HepG2 (cell line): ENCODE measurements around the gene NAGK. TPM values are rescaled to one million over a fixed set of nuclear protein-coding genes. Genes with fewer than 3 reads are reported as not detected.

Experiments used
- ATAC-seq: fragments of 200-7000 bp; cut with Tn5 transposase; 3 replicates; pipeline ENCODE4 v1.9.1; 2020; ENCODE audit warnings: mild to moderate bottlenecking, moderate library complexity
- BruUV-seq: library from RNA; stranded (reverse); fragments of 400-500 nt; replicated peaks from 2 replicates; lab custom pipeline; 2021; lab: Mats Ljungman, UMichigan
- CTCF ChIA-PET: fragments of 300-600 bp; formaldehyde crosslinking; extraction: SDS; loops from one replicate; lab custom pipeline; 2021; ENCODE audit warnings: low total read pairs, inconsistent platforms, low intra/inter-chr PET ratio; lab: Yijun Ruan, JAX
- POLR2A ChIA-PET: fragments of 350-600 bp; sonication (Branson Sonifier 250); formaldehyde crosslinking; loops from one replicate; lab custom pipeline; 2020; ENCODE audit warnings: antibody characterized with exemption, inconsistent platforms; lab: Yijun Ruan, JAX
- DNase-seq: peaks from one replicate; pipeline ENCODE4 v3.0.0-alpha.2; 2015; ENCODE audit warnings: low spot score
- FAIRE-seq: peaks from 3 replicates; lab custom pipeline; 2011; peaks lifted over from hg19 to GRCh38; lab: Jason Lieb, UNC
- H2AFZ ChIP-seq: one replicate; pipeline ENCODE4 v1.6.1; 2011; ENCODE audit warnings: low read length, inconsistent platforms
- H3K27ac ChIP-seq: fragments of 300-600 bp; 3 replicates; pipeline ENCODE4 v1.8.0; 2011; ENCODE audit warnings: mixed run types, mild to moderate bottlenecking, mixed read lengths, low read length, inconsistent platforms; ENCODE audit not compliant: insufficient read depth; ENCODE audit errors: extremely low read length
- H3K27me3 ChIP-seq, 2 experiments: fragments of 200-600 bp in 1 of 2; 2 replicates in 1 of 2; 3 replicates in 1 of 2; pipeline versions ENCODE4 v1.6.0 to v1.8.0; 2011; ENCODE audit warnings: low read length in 2 of 2, mild to moderate bottlenecking in 2 of 2, moderate library complexity in 2 of 2, inconsistent platforms in 1 of 2; ENCODE audit not compliant: insufficient read depth in 2 of 2, control insufficient read depth in 1 of 2
- H3K36me3 ChIP-seq, 2 experiments: fragments of 200-600 bp in 1 of 2; replicated peaks in 1 of 2; 2 replicates in 1 of 2; 3 replicates in 1 of 2; pipeline versions ENCODE4 v1.5.1 to v1.8.0; 2011; ENCODE audit warnings: low read length in 2 of 2, inconsistent platforms in 1 of 2; ENCODE audit not compliant: insufficient read depth in 2 of 2, control insufficient read depth in 1 of 2
- H3K4me1 ChIP-seq: 2 replicates; pipeline ENCODE4 v1.5.1; 2012; ENCODE audit warnings: low read length, inconsistent platforms; ENCODE audit not compliant: insufficient read depth
- H3K4me2 ChIP-seq: 2 replicates; pipeline ENCODE4 v1.6.0; 2011; ENCODE audit warnings: low read depth, low read length, inconsistent platforms
- H3K4me3 ChIP-seq, 3 experiments: fragments of 200-600 bp in 1 of 3; sonication (generic), shearing (Covaris generic) in 1 of 3; replicated peaks in 1 of 3; 2 replicates each; pipeline ENCODE4 v1.5.1; 2011 to 2016; ENCODE audit warnings: low read length in 3 of 3, inconsistent platforms in 2 of 3, low read depth in 2 of 3, mild to moderate bottlenecking in 2 of 3, control low read depth in 1 of 3, mixed read lengths in 1 of 3; ENCODE audit not compliant: insufficient read depth in 1 of 3
- H3K79me2 ChIP-seq: one replicate; pipeline ENCODE4 v1.6.1; 2011; ENCODE audit warnings: low read length, inconsistent platforms; ENCODE audit not compliant: insufficient read depth
- H3K9ac ChIP-seq: 2 replicates; pipeline ENCODE4 v1.6.0; 2011; ENCODE audit warnings: mild to moderate bottlenecking, low read depth, low read length, inconsistent platforms; ENCODE audit not compliant: insufficient read depth
- H3K9me3 ChIP-seq: 2 replicates; pipeline ENCODE4 v1.5.1; 2012; ENCODE audit warnings: mild to moderate bottlenecking, low read length
- H4K20me1 ChIP-seq: 2 replicates; pipeline ENCODE4 v1.6.0; 2011; ENCODE audit warnings: inconsistent platforms, mild to moderate bottlenecking, low read length, moderate library complexity; ENCODE audit not compliant: insufficient read depth
- DMAP1 ChIP-seq: IDR thresholded peaks from 2 replicates; pipeline ENCODE4 v1.6.1; 2016
- EHMT2 ChIP-seq: fragments of 200-600 bp; sonication (generic); IDR thresholded peaks from 2 replicates; pipeline ENCODE4 v1.7.0; 2017; ENCODE audit warnings: antibody characterized with exemption, low read depth, low read length, borderline replicate concordance
- HHEX ChIP-seq: IDR thresholded peaks from 2 replicates; pipeline ENCODE4 v1.6.1; 2016; ENCODE audit warnings: control low read depth
- MAFF ChIP-seq: IDR thresholded peaks from 2 replicates; pipeline ENCODE4 v1.6.1; 2011; ENCODE audit warnings: low read depth, low read length, improper control_type of control experiment
- MYC ChIP-seq: sonication (generic); formaldehyde crosslinking; IDR thresholded peaks from 2 replicates; pipeline ENCODE4 v1.9.0; 2021; ENCODE audit warnings: missing genetic modification reagents, borderline replicate concordance
- RAD51 ChIP-seq: fragments of 450-650 bp; IDR thresholded peaks from 2 replicates; pipeline ENCODE4 v1.6.1; 2016; ENCODE audit warnings: borderline replicate concordance
- RXRB ChIP-seq: IDR thresholded peaks from 2 replicates; pipeline ENCODE4 v1.6.1; 2016; ENCODE audit warnings: borderline replicate concordance, missing genetic modification reagents, missing compliant biosample characterization
- SALL1 ChIP-seq: sonication (generic); formaldehyde crosslinking; IDR thresholded peaks from 2 replicates; pipeline ENCODE4 v1.8.0; 2022; ENCODE audit warnings: mild to moderate bottlenecking, missing genetic modification reagents
- SNRNP70 ChIP-seq: fragments of 200-400 bp; formaldehyde crosslinking; IDR thresholded peaks from 2 replicates; pipeline ENCODE4 v1.6.1; 2017; ENCODE audit warnings: mild to moderate bottlenecking, low read depth, low read length, moderate library complexity
- TSC22D2 ChIP-seq: sonication (generic); formaldehyde crosslinking; IDR thresholded peaks from 2 replicates; pipeline ENCODE4 v1.5.1; 2020; ENCODE audit warnings: missing genetic modification reagents, mild to moderate bottlenecking, borderline replicate concordance
- ZFYVE20 ChIP-seq: sonication (generic); formaldehyde crosslinking; IDR thresholded peaks from 2 replicates; pipeline ENCODE4 v1.8.0; 2023; ENCODE audit warnings: low read depth, mild to moderate bottlenecking, moderate library complexity, missing genetic modification reagents, borderline replicate concordance
- ZNF263 ChIP-seq: sonication (generic); formaldehyde crosslinking; IDR thresholded peaks from 2 replicates; pipeline ENCODE4 v1.4.0; 2020; ENCODE audit warnings: missing genetic modification reagents
- ZNF75D ChIP-seq: sonication (generic); formaldehyde crosslinking; IDR thresholded peaks from 2 replicates; pipeline ENCODE4 v1.8.1; 2023; ENCODE audit warnings: missing genetic modification reagents, mild to moderate bottlenecking, borderline replicate concordance
- ZNF772 ChIP-seq: sonication (generic); formaldehyde crosslinking; IDR thresholded peaks from 2 replicates; pipeline ENCODE4 v1.5.0; 2020; ENCODE audit warnings: mild to moderate bottlenecking, missing genetic modification reagents
- ZSCAN22 ChIP-seq: sonication (generic); formaldehyde crosslinking; IDR thresholded peaks from 2 replicates; pipeline ENCODE4 v1.4.0; 2020; ENCODE audit warnings: mild to moderate bottlenecking, missing genetic modification reagents
- ZSCAN30 ChIP-seq: sonication (generic); formaldehyde crosslinking; IDR thresholded peaks from 2 replicates; pipeline ENCODE4 v1.5.0; 2020; ENCODE audit warnings: mild to moderate bottlenecking, missing genetic modification reagents
- WGBS: methylation state at CpG from one replicate; pipeline ENCODE4 v1.1.6; 2017; ENCODE audit warnings: low lambda C conversion rate; 5-methylcytosine and 5-hydroxymethylcytosine counted together
- in situ Hi-C: cut with HindIII; loops from 2 replicates; pipeline ENCODE4 v1.10.0; 2017; ENCODE audit warnings: low pct_unique_long_range_greater_than_20kb; ENCODE audit not compliant: extremely low pct_ligation_motif_present
- intact Hi-C: fragments of 100-400 bp; cut with micrococcal nuclease; formaldehyde crosslinking; loops from one replicate; pipeline ENCODE4 v1.10.0; 2022; ENCODE audit not compliant: unreplicated experiment
- polyA plus RNA-seq, 8 experiments: library from polyadenylated mRNA; depleted of rRNA in 3 of 8; stranded (reverse) in 7 of 8; unstranded in 1 of 8; fragments of >200 nt; fragmentation: Illumina TruSeq in 4 of 8; extraction: Trizol in 4 of 8; gene quantifications; 2 replicates each; pipeline versions ENCODE4 v1.2.1 to v1.2.3, GENCODE V29; 2011 to 2016; ENCODE audit warnings: low read depth in 4 of 8, missing spikeins in 1 of 8, mixed read lengths in 1 of 8; ENCODE audit not compliant: insufficient read depth in 1 of 8
- total RNA-seq, 5 experiments: library from RNA; depleted of rRNA; stranded (reverse); fragments of >200 nt; fragmentation: Illumina TruSeq; extraction: Trizol; gene quantifications; 2 replicates each; pipeline ENCODE4 v1.2.3, GENCODE V29; 2016; ENCODE audit warnings: low read depth in 1 of 5
- TF ChIP-seq, protein P1 (sequence below): sonication (generic); formaldehyde crosslinking; IDR thresholded peaks from 2 replicates; pipeline ENCODE4 v1.5.0; 2020; ENCODE audit warnings: missing genetic modification reagents
- TF ChIP-seq, protein P2 (sequence below): fragments of 450-650 bp; IDR thresholded peaks from 2 replicates; pipeline ENCODE4 v1.6.1; 2016
- TF ChIP-seq, protein P3 (sequence below): sonication (generic); formaldehyde crosslinking; conservative IDR thresholded peaks from 2 replicates; pipeline ENCODE4 v1.4.0; 2020; ENCODE audit warnings: missing genetic modification reagents
- TF ChIP-seq, protein P4 (sequence below): sonication (generic); formaldehyde crosslinking; IDR thresholded peaks from 2 replicates; pipeline ENCODE4 v1.5.1; 2020; ENCODE audit warnings: mild to moderate bottlenecking, missing genetic modification reagents, borderline replicate concordance

The NAGK gene
- total and polyA plus RNA-seq, 2 of the 13 experiments (the other 11 are each of a cell fraction or from before 2014, with no cell fraction given): 24.4 to 35.2 TPM

DNA sequence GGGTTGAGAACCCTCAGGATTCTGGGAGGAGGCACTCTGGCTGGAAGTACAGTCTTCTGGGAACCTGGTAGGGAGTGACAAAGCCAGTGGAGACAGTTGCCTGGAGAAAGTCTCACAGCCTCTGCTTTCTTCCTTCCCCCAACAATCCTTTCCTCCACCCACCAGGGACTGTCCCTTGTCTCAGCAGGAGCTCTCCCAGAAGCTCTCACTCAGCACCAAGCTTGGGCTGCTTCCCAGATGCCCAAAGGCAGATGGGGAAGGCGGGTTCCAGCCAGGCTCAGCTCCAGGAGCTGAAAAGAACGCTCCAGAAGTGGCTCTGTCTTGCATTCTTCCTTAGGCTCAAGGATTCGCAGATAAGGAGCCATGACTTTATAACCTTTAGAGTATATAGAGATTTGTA, 7.6 kb upstream of the NAGK start:
- intact Hi-C loops: no loop called here
- FAIRE-seq (no peak), ATAC-seq (no peak), DNase-seq (no peak)
- Histone ChIP-seq H2AFZ (no peak overlapping the region), H3K36me3 (no peaks in the 10 kb centered on the region), H3K4me2 (no peak overlapping the region), H3K4me1 (peaks cover 15% of the 10 kb centered on the region), H3K27ac (no peak overlapping the region), H3K27me3 (peaks cover 0 to 43% of the 10 kb centered on the region in 2 experiments; a peak in 4 of 5 replicates), H4K20me1 (no peaks in the 10 kb centered on the region), H3K9me3 (no peaks in the 10 kb centered on the region), H3K9ac (no peak overlapping the region), H3K79me2 (no peaks in the 10 kb centered on the region), H3K4me3 (no peak overlapping the region)
- in situ Hi-C loops: no loop called here
- BruUV-seq: no TSS peak
- CTCF ChIA-PET: no interaction called here
- POLR2A ChIA-PET: no interaction called here
- TF ChIP-seq, protein P1, sequence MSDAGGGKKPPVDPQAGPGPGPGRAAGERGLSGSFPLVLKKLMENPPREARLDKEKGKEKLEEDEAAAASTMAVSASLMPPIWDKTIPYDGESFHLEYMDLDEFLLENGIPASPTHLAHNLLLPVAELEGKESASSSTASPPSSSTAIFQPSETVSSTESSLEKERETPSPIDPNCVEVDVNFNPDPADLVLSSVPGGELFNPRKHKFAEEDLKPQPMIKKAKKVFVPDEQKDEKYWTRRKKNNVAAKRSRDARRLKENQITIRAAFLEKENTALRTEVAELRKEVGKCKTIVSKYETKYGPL: no peak
- no peak for TF ChIP-seq ZFYVE20 (CRISPR knock-in tag)
- TF ChIP-seq RXRB (CRISPR knock-in tag): no peak
- no peak for TF ChIP-seq ZNF75D
- no peak for TF ChIP-seq EHMT2
- TF ChIP-seq ZSCAN30 (CRISPR knock-in tag): no peak
- no peak for TF ChIP-seq MYC
- TF ChIP-seq, protein P2, sequence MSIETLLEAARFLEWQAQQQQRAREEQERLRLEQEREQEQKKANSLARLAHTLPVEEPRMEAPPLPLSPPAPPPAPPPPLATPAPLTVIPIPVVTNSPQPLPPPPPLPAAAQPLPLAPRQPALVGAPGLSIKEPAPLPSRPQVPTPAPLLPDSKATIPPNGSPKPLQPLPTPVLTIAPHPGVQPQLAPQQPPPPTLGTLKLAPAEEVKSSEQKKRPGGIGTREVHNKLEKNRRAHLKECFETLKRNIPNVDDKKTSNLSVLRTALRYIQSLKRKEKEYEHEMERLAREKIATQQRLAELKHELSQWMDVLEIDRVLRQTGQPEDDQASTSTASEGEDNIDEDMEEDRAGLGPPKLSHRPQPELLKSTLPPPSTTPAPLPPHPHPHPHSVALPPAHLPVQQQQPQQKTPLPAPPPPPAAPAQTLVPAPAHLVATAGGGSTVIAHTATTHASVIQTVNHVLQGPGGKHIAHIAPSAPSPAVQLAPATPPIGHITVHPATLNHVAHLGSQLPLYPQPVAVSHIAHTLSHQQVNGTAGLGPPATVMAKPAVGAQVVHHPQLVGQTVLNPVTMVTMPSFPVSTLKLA: no peak
- no peak for TF ChIP-seq HHEX (CRISPR knock-in tag)
- no peak for TF ChIP-seq MAFF
- TF ChIP-seq, protein P3, sequence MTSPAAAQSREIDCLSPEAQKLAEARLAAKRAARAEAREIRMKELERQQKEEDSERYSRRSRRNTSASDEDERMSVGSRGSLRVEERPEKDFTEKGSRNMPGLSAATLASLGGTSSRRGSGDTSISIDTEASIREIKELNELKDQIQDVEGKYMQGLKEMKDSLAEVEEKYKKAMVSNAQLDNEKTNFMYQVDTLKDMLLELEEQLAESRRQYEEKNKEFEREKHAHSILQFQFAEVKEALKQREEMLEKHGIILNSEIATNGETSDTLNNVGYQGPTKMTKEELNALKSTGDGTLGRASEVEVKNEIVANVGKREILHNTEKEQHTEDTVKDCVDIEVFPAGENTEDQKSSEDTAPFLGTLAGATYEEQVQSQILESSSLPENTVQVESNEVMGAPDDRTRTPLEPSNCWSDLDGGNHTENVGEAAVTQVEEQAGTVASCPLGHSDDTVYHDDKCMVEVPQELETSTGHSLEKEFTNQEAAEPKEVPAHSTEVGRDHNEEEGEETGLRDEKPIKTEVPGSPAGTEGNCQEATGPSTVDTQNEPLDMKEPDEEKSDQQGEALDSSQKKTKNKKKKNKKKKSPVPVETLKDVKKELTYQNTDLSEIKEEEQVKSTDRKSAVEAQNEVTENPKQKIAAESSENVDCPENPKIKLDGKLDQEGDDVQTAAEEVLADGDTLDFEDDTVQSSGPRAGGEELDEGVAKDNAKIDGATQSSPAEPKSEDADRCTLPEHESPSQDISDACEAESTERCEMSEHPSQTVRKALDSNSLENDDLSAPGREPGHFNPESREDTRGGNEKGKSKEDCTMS (CRISPR knock-in tag): no peak
- TF ChIP-seq, protein P4, sequence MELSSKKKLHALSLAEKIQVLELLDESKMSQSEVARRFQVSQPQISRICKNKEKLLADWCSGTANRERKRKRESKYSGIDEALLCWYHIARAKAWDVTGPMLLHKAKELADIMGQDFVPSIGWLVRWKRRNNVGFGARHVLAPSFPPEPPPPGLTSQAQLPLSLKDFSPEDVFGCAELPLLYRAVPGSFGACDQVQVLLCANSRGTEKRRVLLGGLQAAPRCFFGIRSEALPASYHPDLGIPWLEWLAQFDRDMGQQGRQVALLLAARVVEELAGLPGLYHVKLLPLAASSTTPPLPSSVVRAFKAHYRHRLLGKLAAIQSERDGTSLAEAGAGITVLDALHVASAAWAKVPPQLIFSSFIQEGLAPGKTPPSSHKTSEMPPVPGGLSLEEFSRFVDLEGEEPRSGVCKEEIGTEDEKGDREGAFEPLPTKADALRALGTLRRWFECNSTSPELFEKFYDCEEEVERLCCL (CRISPR knock-in tag): no peak
- no peak for TF ChIP-seq ZSCAN22 (CRISPR knock-in tag)
- TF ChIP-seq SALL1 (CRISPR knock-in tag): no peak
- TF ChIP-seq ZNF772: no peak
- no peak for TF ChIP-seq DMAP1 (CRISPR knock-in tag)
- TF ChIP-seq TSC22D2: no peak
- TF ChIP-seq RAD51: no peak
- TF ChIP-seq SNRNP70: no peak
- TF ChIP-seq ZNF263: no peak
- TF ChIP-seq, all 625 proteins: peak for 0
- WGBS: 3% methylated on average over 3 of the region's 3 CpGs
